ENCODE measurements around the gene NFE2L3.

- TF ChIP-seq CTCF (conservative IDR thresholded peaks at IDR 0.05), result no peak
- TF ChIP-seq ZFX (IDR thresholded peaks at IDR 0.05), result no peak
These were observed 29.7 kb downstream of the NFE2L3 start for GRCh38 chr7:26181474-26182227.

Measured in C4-2B (cell line).